Chondrocyte (in vitro differentiated cells): ENCODE data around the gene SYMPK. TPM values are rescaled to one million over a fixed set of nuclear protein-coding genes. Genes with fewer than 3 reads are reported as not detected.

Experiments used
- DNase-seq: peaks from one replicate; pipeline ENCODE4 v3.0.0; 2021; ENCODE audit warnings: mixed read lengths, low spot score
- H3K27ac Mint-ChIP-seq: one replicate; pipeline ENCODE4 v1.8.0; 2021; ENCODE audit warnings: mild to moderate bottlenecking, moderate library complexity, mixed read lengths; ENCODE audit not compliant: unreplicated experiment
- H3K27me3 Mint-ChIP-seq: 2 replicates; pipeline ENCODE4 v1.8.0; 2021; ENCODE audit warnings: low read depth, mixed read lengths
- H3K36me3 Mint-ChIP-seq: 2 replicates; pipeline ENCODE4 v1.8.0; 2021; ENCODE audit warnings: low read depth, mixed read lengths
- H3K4me1 Mint-ChIP-seq: 2 replicates; pipeline ENCODE4 v1.8.0; 2021; ENCODE audit warnings: low read depth, mild to moderate bottlenecking, mixed read lengths
- H3K4me3 Mint-ChIP-seq: one replicate; pipeline ENCODE4 v1.8.0; 2021; ENCODE audit warnings: mild to moderate bottlenecking, moderate library complexity, mixed read lengths; ENCODE audit not compliant: unreplicated experiment
- H3K9me3 Mint-ChIP-seq: 2 replicates; pipeline ENCODE4 v1.8.0; 2021; ENCODE audit warnings: low read depth, mixed read lengths
- total RNA-seq: library from RNA; stranded (reverse); gene quantifications from 3 replicates; pipeline ENCODE4 v1.2.1, GENCODE V29; 2021
- TF ChIP-seq, protein P1 (sequence below): fragments of 200-600 bp; sonication (generic); IDR thresholded peaks from 2 replicates; pipeline ENCODE4 v1.5.0; 2021; ENCODE audit warnings: antibody characterized with exemption, mild to moderate bottlenecking, moderate library complexity

Gene SYMPK
- total RNA-seq, 1 donor from 2014 or later = 56.5 TPM

DNA sequence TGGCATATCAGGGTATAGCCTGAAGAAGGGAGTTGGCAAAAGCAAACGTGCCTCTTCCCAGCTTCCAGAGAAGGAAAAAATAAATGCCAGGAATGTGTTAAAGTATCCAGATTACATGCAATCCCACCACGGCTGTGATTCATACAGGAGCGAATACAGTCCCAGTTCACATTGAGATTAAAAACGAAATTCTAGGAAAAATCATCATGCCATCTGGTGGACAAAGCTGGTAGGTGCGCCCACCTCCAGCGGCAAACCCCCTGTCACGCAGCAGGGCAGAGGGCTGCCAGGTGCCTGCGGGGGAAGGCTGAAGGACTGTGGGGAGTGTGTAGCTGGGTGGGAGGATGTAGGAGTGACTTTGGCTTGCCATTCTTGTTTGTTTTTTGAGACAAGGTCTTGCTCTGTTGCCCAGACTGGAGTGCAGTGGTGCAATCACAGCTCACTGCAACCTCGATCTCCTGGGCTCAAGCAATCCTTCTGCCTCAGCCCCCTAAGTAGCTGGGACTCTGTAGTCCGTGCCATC, 63.9 kb downstream of the SYMPK start:
- no peaks in the 10 kb centered on the region for H3K9me3 Mint-ChIP-seq
- peaks cover 13% of the 10 kb centered on the region for H3K4me1 Mint-ChIP-seq
- H3K36me3 Mint-ChIP-seq = no peaks in the 10 kb centered on the region
- H3K27ac Mint-ChIP-seq = peak overlapping the region; percentile 85
- TF ChIP-seq, protein P1, sequence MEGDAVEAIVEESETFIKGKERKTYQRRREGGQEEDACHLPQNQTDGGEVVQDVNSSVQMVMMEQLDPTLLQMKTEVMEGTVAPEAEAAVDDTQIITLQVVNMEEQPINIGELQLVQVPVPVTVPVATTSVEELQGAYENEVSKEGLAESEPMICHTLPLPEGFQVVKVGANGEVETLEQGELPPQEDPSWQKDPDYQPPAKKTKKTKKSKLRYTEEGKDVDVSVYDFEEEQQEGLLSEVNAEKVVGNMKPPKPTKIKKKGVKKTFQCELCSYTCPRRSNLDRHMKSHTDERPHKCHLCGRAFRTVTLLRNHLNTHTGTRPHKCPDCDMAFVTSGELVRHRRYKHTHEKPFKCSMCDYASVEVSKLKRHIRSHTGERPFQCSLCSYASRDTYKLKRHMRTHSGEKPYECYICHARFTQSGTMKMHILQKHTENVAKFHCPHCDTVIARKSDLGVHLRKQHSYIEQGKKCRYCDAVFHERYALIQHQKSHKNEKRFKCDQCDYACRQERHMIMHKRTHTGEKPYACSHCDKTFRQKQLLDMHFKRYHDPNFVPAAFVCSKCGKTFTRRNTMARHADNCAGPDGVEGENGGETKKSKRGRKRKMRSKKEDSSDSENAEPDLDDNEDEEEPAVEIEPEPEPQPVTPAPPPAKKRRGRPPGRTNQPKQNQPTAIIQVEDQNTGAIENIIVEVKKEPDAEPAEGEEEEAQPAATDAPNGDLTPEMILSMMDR = peak; percentile 93
- H3K27me3 Mint-ChIP-seq = no peaks in the 10 kb centered on the region
- no peak for DNase-seq
- H3K4me3 Mint-ChIP-seq = no peak overlapping the region

DNA sequence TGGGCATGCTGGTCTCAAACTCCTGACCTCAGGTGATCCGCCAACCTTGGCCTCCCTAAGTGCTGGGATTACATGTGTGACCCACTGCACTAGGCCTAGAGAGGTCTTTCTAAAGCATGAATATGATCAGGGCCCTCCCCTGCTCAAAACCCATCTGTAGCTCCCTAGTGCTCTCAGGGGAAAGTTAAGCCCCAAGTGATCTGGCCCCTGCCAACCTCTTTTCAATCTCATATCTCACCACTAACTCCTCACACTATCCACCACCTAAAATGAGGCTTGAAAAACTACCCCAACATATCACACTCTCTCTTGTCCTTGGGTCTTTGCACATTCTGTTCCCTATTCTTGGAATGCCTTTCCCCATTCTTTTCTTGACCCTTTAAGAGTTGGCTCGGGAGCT, 68.3 kb downstream of the SYMPK start:
- Mint-ChIP-seq H3K27ac (no peak overlapping the region), H3K4me3 (no peak overlapping the region), H3K36me3 (peaks cover 1% of the 10 kb centered on the region), H3K9me3 (no peaks in the 10 kb centered on the region), H3K27me3 (no peaks in the 10 kb centered on the region), H3K4me1 (peaks cover 28% of the 10 kb centered on the region)
- TF ChIP-seq, protein P1 = no peak
- DNase-seq = no peak

DNA sequence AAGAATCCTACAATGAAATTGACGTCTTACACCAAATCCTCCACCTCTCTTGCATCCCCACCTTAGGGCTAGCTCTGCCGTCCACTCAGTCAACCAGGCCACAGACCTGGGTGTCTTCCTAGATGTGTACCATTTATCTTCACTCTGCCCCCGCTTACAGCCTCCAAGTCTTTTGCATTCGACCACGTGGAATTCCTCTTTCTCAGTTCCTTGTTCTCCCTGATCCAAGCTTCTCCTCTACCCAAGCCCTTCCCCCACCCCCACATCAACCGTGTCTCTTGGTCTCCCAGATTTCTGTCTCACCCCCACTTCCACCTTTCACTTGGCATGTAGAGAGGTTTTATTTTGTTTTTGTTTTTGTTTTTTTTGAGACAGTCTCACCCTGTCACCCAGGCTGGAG, 69.1 kb downstream of the SYMPK start:
- TF ChIP-seq, protein P1 = no peak
- no peak overlapping the region for H3K4me3 Mint-ChIP-seq
- no peaks in the 10 kb centered on the region for H3K9me3 Mint-ChIP-seq
- peaks cover 8% of the 10 kb centered on the region for H3K36me3 Mint-ChIP-seq
- peaks cover 24% of the 10 kb centered on the region for H3K4me1 Mint-ChIP-seq
- no peaks in the 10 kb centered on the region for H3K27me3 Mint-ChIP-seq
- peak overlapping the region; percentile 68 for H3K27ac Mint-ChIP-seq
- no peak for DNase-seq

DNA sequence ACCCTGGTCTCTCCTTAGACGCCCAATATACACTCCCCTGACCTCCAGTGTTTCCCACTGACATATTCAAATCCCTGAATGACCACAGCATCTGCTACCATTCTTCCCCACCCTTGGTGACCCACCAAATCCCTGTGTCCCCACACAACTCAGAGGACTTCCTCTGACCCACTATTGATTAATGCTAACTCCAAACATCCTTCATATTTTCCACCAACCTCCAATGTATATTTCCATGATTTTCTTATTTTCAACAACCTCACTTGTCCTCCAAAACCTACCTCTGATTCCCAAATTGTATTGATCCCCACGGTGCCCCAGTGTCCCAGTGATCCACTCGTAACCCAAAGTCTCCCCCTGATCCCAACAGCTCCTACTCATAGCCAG, 69.8 kb downstream of the SYMPK start:
- no peaks in the 10 kb centered on the region for H3K27me3 Mint-ChIP-seq
- H3K4me3 Mint-ChIP-seq = peak overlapping the region; percentile 52
- H3K9me3 Mint-ChIP-seq = no peaks in the 10 kb centered on the region
- no peak for DNase-seq
- TF ChIP-seq, protein P1 = no peak
- H3K36me3 Mint-ChIP-seq = peaks cover 11% of the 10 kb centered on the region
- H3K27ac Mint-ChIP-seq = peak overlapping the region; percentile 89
- peaks cover 21% of the 10 kb centered on the region for H3K4me1 Mint-ChIP-seq

DNA sequence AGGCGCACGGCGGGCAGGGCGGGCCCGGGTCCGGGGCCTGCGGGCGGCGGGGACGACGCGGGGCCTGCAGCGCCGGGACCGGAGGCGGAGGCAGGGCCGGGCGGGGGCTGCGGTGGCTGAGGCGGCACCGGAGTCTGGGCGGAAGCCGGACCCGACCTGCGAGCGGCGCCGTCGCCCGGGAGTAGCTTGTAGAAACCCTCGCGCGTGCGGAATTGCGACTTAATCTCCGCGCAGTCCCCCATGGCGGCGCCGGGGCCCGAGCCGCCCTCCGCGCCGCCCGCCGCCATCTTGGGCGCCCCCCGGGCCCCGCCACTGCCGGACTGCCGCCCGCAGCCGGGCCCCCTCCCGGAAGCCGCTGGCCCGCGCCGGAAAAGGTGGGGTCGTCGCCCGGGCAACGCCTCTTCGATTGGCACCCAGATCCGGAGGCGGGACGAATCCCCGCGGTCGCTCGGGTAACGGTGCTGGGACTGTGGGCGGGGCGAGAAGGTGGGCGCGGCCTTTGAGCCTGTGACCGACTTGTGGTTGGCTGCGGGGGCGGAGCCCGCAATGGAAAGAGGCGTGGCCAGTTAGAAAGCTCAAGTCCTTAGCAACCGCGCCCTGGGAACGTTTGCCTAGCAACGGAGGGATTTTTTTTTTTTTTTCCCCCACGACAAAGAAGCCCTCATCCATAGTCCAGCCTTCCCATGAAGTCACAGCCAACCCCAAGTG, 70.3 kb downstream of the SYMPK start, which contains the start of gene DMWD:
Gene DMWD (minus strand): TSS at position 376 of the 708 bp plus-strand sequence. CDS start 89 bp downstream, at position 287.
- peak; percentile 100 for DNase-seq
- peaks cover 21% of the 10 kb centered on the region for H3K4me1 Mint-ChIP-seq
- no peaks in the 10 kb centered on the region for H3K9me3 Mint-ChIP-seq
- H3K36me3 Mint-ChIP-seq = peaks cover 14% of the 10 kb centered on the region
- H3K27me3 Mint-ChIP-seq = no peaks in the 10 kb centered on the region
- peak within 1 kb of the TSS; percentile 97 for H3K4me3 Mint-ChIP-seq
- peak within 1 kb of the TSS; percentile 89 for H3K27ac Mint-ChIP-seq
- TF ChIP-seq, protein P1 = no peak
